GM21447 (cell line): Measurements from ENCODE around the gene PCDHB6.
"Not testable (repeated sequence)": the region's sequence is repeated elsewhere in the genome, so short reads cannot be mapped to it uniquely, and the experiment has no call there.

Source experiments
- ATAC-seq: cut with Tn5 transposase; IDR thresholded peaks from one replicate; pipeline ENCODE4 v1.9.1; 2021; ENCODE audit not compliant: unreplicated experiment

The PCDHB6 gene

DNA sequence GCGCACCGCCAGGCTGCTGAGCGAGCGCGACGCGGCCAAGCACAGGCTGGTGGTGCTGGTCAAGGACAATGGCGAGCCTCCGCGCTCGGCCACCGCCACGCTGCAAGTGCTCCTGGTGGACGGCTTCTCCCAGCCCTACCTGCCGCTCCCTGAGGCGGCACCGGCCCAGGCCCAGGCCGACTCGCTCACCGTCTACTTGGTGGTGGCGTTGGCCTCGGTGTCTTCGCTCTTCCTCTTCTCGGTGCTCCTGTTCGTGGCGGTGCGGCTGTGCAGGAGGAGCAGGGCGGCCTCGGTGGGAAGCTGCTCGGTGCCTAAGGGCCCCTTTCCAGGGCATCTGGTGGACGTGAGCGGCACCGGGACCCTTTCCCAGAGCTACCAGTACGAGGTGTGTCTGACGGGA lies 51.8 kb downstream of the PCDHB6 start:
- not testable (repeated sequence) for ATAC-seq
